Sigmoid colon (tissue), 7 donors: ENCODE results near the gene IQCE. TPM values are rescaled to one million over a fixed set of nuclear protein-coding genes. Genes with fewer than 3 reads are reported as not detected.

Experiments used
- DNase-seq: peaks from one replicate; pipeline ENCODE4 v3.0.0-alpha.2; 2019
- H3K27ac ChIP-seq, 4 donors: fragments of 200-600 bp; sonication (generic); one replicate each; pipeline ENCODE4 v1.5.1; 2016 to 2019; ENCODE audit warnings: mild to moderate bottlenecking in 1 of 4
- H3K27me3 ChIP-seq, 3 donors: fragments of 200-600 bp; sonication (generic); one replicate each; pipeline ENCODE4 v1.5.1; 2019; ENCODE audit warnings: mild to moderate bottlenecking in 1 of 3
- H3K36me3 ChIP-seq, 4 donors: fragments of 200-600 bp; sonication (generic); one replicate each; pipeline ENCODE4 v1.5.1; 2016 to 2019
- H3K4me1 ChIP-seq, 4 donors: fragments of 200-600 bp; sonication (generic); one replicate each; pipeline ENCODE4 v1.5.1; 2017 to 2019
- H3K4me3 ChIP-seq, 4 donors: fragments of 200-600 bp; sonication (generic); one replicate each; pipeline ENCODE4 v1.5.1; 2017 to 2019; ENCODE audit warnings: mild to moderate bottlenecking in 2 of 4, moderate library complexity in 1 of 4
- H3K9me3 ChIP-seq, 4 donors: fragments of 200-600 bp in 3 of 4; sonication (generic) in 3 of 4; one replicate each; pipeline versions ENCODE4 v1.5.1 to v1.6.1; 2013 to 2019
- CTCF ChIP-seq, 4 experiments: fragments of 450-650 bp in 3 of 4; fragments of 200-600 bp in 1 of 4; IDR thresholded peaks; one replicate each; pipeline ENCODE4 v1.5.1; 2016 to 2019; ENCODE audit warnings: antibody characterized with exemption in 4 of 4, mild to moderate bottlenecking in 3 of 4, moderate library complexity in 2 of 4
- EP300 ChIP-seq, 4 donors: sonication (generic); formaldehyde crosslinking; IDR thresholded peaks; one replicate each; pipeline ENCODE4 v1.6.1; 2017; ENCODE audit warnings: antibody characterized with exemption in 4 of 4
- POLR2A ChIP-seq, 2 donors: fragments of 450-650 bp; IDR thresholded peaks; one replicate each; pipeline ENCODE4 v1.6.1; 2016; ENCODE audit warnings: antibody characterized with exemption in 2 of 2, mild to moderate bottlenecking in 2 of 2, moderate library complexity in 2 of 2
- POLR2AphosphoS5 ChIP-seq, 4 donors: sonication (generic); formaldehyde crosslinking; IDR thresholded peaks; one replicate each; pipeline ENCODE4 v1.6.1; 2017; ENCODE audit warnings: antibody characterized with exemption in 4 of 4
- WGBS, 2 donors: extraction: QIAGEN DNeasy Blood & Tissue Kit; methylation state at CpG; one replicate each; pipeline ENCODE4 v1.1.7; 2013; 5-methylcytosine and 5-hydroxymethylcytosine counted together
- intact Hi-C: fragments of 100-400 bp; cut with DNase I; formaldehyde crosslinking; loops from one replicate; pipeline ENCODE4 v1.15.1; 2023
- polyA plus RNA-seq, 3 donors: library from polyadenylated mRNA; stranded (reverse); fragments of 200-250 nt; gene quantifications; one replicate each; pipeline ENCODE4 v1.2.3, GENCODE V29; 2013
- total RNA-seq, 4 donors: library from RNA; depleted of rRNA; stranded (reverse); fragments of >200 nt; gene quantifications; one replicate each; pipeline ENCODE4 v1.1.0, GENCODE V29; 2016
- donor health status: healthy with polysubstance abuse.
- donor health status: Bipolar disorder and iron deficiency.
- donor health status: healthy.

Gene IQCE
- total and polyA plus RNA-seq, 7 donors: 6.4 to 22.4 (median 9.6) TPM

GRCh38 chr7:2517678-2518507 lies 40.9 kb upstream of the IQCE start:
- Histone ChIP-seq H3K36me3 (no peaks in the 10 kb centered on the region), H3K4me3 (no peak overlapping the region), H3K9me3 (no peaks in the 10 kb centered on the region), H3K27me3 (peaks cover 24 to 35% (median 33%) of the 10 kb centered on the region in 3 donors), H3K27ac (peak overlapping the region in 2 of 4 donors; percentile 13 to 56), H3K4me1 (peaks cover 0 to 41% (median 22%) of the 10 kb centered on the region in 4 donors)
- intact Hi-C loops: loop anchor here (2.0 kb wide), 1 partner anchor 37 kb away; the partner anchor contains the start of gene BRAT1
- WGBS, 2 donors: 35 to 71% methylated on average over 18 of the region's 18 CpGs
- TF ChIP-seq EP300 (IDR thresholded peaks at IDR 0.05) (no peak), CTCF (IDR thresholded peaks at IDR 0.05) (no peak), POLR2AphosphoS5 (IDR thresholded peaks at IDR 0.05) (no peak)
- DNase-seq: no peak

- Histone ChIP-seq H3K4me3 (peak overlapping the region in 3 of 4 donors; percentile 47 to 57 (median 51)), H3K36me3 (no peaks in the 10 kb centered on the region), H3K9me3 (no peaks in the 10 kb centered on the region), H3K27ac (peak overlapping the region; percentile 2 to 57 (median 54)), H3K27me3 (peaks cover 32 to 44% (median 41%) of the 10 kb centered on the region in 3 donors), H3K4me1 (peaks cover 0 to 49% (median 31%) of the 10 kb centered on the region in 4 donors)
- 1 to 5% methylated on average over 41 of the region's 41 CpGs for WGBS, 2 donors
- intact Hi-C loops: loop anchor here (2.0 kb wide), 1 partner anchor 36 kb away; the partner anchor contains the start of gene BRAT1
- no peak for DNase-seq
- no peak for TF ChIP-seq EP300 (IDR thresholded peaks at IDR 0.05)
- no peak for TF ChIP-seq CTCF (IDR thresholded peaks at IDR 0.05)
- TF ChIP-seq POLR2AphosphoS5 (IDR thresholded peaks at IDR 0.05): no peak
- TF ChIP-seq POLR2A (IDR thresholded peaks at IDR 0.05): no peak
These were observed 40.1 kb upstream of the IQCE start for GRCh38 chr7:2518737-2519118.

- peak; percentile 90 for DNase-seq
- TF ChIP-seq POLR2A (IDR thresholded peaks at IDR 0.05): no peak
- TF ChIP-seq POLR2AphosphoS5 (IDR thresholded peaks at IDR 0.05): peak; percentile 71 to 90 (median 84)
- no peak for TF ChIP-seq EP300 (IDR thresholded peaks at IDR 0.05)
- TF ChIP-seq CTCF (IDR thresholded peaks at IDR 0.05): no peak
- H3K27me3 ChIP-seq: peaks cover 38 to 50% (median 47%) of the 10 kb centered on the region in 3 donors
- WGBS, 2 donors: 0% methylated on average over 95 of the region's 95 CpGs
- no peaks in the 10 kb centered on the region for H3K36me3 ChIP-seq
- no peaks in the 10 kb centered on the region for H3K9me3 ChIP-seq
- intact Hi-C loops: loop anchor here (2.0 kb wide), 1 partner anchor 35 kb away; the partner anchor contains the start of gene BRAT1
- H3K4me3 ChIP-seq: peak within 1 kb of the TSS; percentile 23 to 57 (median 49)
- H3K4me1 ChIP-seq: peaks cover 0 to 55% (median 36%) of the 10 kb centered on the region in 4 donors
- peak within 1 kb of the TSS; percentile 2 to 57 (median 54) for H3K27ac ChIP-seq
These were observed 39.5 kb upstream of the IQCE start, which contains the start of gene LFNG for GRCh38 chr7:2519119-2519930. LFNG (plus strand) TSS chr7:2519774; CDS start chr7:2519862, 88 bp downstream.

- H3K27ac ChIP-seq: peak overlapping the region in 2 of 4 donors; percentile 30 to 41
These were observed 38.5 kb upstream of the IQCE start for GRCh38 chr7:2520131-2520760.

More at GRCh38 chr7:2520131-2520760, 38.5 kb upstream of the IQCE start:
- TF ChIP-seq CTCF (IDR thresholded peaks at IDR 0.05): no peak
- no peak for TF ChIP-seq EP300 (IDR thresholded peaks at IDR 0.05)
- no peak for TF ChIP-seq POLR2A (IDR thresholded peaks at IDR 0.05)
- TF ChIP-seq POLR2AphosphoS5 (IDR thresholded peaks at IDR 0.05): no peak
- Histone ChIP-seq H3K9me3 (no peaks in the 10 kb centered on the region), H3K4me1 (peaks cover 0 to 61% (median 42%) of the 10 kb centered on the region in 4 donors), H3K27me3 (peaks cover 42 to 59% (median 55%) of the 10 kb centered on the region in 3 donors), H3K4me3 (peak overlapping the region; percentile 19 to 57 (median 49)), H3K36me3 (no peaks in the 10 kb centered on the region)
- intact Hi-C loops: no loop called here
- 1 to 2% methylated on average over 37 of the region's 37 CpGs for whole genome bisulfite sequencing, 2 donors
- no peak for DNase-seq
